GM13976 (cell line): Measurements from ENCODE around the gene KCNE5.
"Not testable (repeated sequence)": the region's sequence is repeated elsewhere in the genome, so short reads cannot be mapped to it uniquely, and the experiment has no call there.

Experiments used
- DNase-seq: peaks from one replicate; pipeline ENCODE4 v3.0.0; 2012; ENCODE audit warnings: low spot score
- in situ Hi-C: fragments of 300-500 bp; cut with MboI; formaldehyde crosslinking; loops from one replicate; pipeline ENCODE4 v1.12.0; 2022; ENCODE audit warnings: low sequenced_read_pairs, mixed read lengths, inconsistent platforms; ENCODE audit not compliant: unreplicated experiment
- TF ChIP-seq, protein P1 (sequence below): IDR thresholded peaks from 2 replicates; pipeline ENCODE4 v1.5.1; 2012; ENCODE audit warnings: borderline replicate concordance, mild to moderate bottlenecking; ENCODE audit not compliant: insufficient read depth; ENCODE audit errors: extremely low read depth, missing control alignments, control extremely low read depth

The KCNE5 gene

DNA sequence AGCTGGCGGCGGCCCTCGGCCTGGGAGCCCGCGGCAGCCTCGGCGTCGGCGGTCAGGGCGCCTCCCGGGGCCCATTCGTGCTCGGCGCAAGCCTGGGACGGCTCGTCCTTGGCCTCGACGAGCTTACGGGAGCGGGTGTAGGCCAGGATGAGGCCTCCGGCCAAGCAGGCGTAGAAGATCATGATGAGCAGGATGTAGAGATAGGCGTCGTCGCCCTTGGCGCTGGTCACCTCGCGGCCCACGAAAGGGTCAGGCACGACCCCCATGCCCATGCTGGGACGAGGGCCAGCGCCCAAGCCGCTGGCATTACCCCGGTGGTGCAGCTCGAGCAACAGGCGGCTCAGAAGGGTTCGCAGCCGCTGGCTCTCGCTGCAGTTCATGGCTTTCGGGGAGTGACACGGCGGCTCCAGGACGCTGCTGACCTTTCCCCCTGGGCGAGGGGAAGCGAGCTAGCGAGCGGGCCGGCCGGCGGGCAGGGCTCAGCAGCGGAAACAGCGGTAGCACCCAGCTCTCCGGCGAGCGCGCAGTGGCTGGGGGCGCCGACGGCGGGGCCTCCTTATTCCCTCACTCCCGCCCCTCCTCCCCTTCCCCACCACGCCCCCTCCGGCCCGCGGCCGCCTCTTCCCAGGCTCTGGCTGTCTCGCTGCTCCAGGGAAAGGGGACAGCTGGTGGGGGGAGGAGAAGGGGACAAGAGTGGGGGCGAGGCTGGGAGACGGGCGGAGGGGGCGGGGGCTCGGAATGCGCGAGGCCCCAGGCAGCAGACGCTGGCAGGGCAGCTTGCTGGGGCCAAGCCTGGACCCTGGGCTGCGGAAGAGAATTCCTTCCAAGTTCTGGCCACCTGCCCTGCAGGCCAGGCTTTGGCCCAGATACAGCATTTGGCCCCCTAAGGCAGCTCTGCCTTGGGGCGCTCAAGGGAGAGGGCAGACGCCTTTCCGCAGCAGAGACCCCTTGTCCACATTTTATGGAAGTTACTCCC lies at the start of gene KCNE5:
Gene KCNE5 (minus strand): TSS at position 532 of the 976 bp plus-strand sequence. CDS start 152 bp downstream, at position 380.
- in situ Hi-C loops = loop anchor here (10.0 kb wide), 1 partner anchor 140 kb away; the partner anchor contains the start of gene GUCY2F
- TF ChIP-seq, protein P1, sequence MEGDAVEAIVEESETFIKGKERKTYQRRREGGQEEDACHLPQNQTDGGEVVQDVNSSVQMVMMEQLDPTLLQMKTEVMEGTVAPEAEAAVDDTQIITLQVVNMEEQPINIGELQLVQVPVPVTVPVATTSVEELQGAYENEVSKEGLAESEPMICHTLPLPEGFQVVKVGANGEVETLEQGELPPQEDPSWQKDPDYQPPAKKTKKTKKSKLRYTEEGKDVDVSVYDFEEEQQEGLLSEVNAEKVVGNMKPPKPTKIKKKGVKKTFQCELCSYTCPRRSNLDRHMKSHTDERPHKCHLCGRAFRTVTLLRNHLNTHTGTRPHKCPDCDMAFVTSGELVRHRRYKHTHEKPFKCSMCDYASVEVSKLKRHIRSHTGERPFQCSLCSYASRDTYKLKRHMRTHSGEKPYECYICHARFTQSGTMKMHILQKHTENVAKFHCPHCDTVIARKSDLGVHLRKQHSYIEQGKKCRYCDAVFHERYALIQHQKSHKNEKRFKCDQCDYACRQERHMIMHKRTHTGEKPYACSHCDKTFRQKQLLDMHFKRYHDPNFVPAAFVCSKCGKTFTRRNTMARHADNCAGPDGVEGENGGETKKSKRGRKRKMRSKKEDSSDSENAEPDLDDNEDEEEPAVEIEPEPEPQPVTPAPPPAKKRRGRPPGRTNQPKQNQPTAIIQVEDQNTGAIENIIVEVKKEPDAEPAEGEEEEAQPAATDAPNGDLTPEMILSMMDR = no peak

GRCh38 chrX:109672239-109672638 lies 47.3 kb upstream of the KCNE5 start:
- TF ChIP-seq, protein P1 = no peak
- no peak for DNase-seq
- in situ Hi-C loops = no loop called here

More for the DNA sequence above, at the start of gene KCNE5:
- DNase-seq = no peak

GRCh38 chrX:109671170-109671569 lies 46.2 kb upstream of the KCNE5 start:
- DNase-seq, in situ Hi-C loops: not testable (repeated sequence)

- in situ Hi-C loops = no loop called here
- TF ChIP-seq, protein P1 = no peak
Measured at GRCh38 chrX:109667986-109668385, 43.0 kb upstream of the KCNE5 start.

DNA sequence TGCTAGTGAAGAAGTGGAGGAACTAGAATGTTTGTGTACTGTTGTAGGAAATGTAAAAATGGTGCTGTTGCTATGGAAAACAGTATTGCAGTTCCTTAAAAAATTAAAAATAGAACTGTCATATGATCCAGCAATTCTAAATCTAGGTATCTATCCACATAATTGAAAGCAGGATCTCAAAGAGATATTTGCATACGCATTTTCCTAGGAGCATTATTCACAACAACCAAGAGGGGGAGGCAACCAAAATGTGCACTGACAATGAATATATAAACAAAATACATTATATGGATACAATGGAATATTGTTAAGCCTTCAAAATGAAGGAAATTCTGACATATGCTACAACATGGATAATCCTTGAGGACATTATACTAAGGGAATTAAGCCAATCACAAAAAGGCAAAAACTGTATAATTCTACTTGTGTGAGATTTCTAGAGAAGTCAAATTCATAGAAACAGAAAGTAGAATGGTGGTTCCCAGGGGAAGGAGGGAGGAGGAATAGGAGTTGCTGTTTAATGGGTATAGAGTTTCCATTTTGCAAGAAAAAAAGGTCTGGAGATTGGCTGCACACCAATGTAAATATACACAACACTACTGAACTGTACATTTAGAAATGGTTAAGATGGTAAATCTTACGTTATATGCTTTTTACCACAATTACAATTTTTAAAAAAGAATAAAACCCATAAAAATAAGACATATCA lies 35.6 kb upstream of the KCNE5 start:
- DNase-seq = no peak
- TF ChIP-seq, protein P1 = no peak
- in situ Hi-C loops = no loop called here

More at GRCh38 chrX:109667986-109668385, 43.0 kb upstream of the KCNE5 start:
- DNase-seq = no peak

GRCh38 chrX:109658391-109658790 lies 33.4 kb upstream of the KCNE5 start:
- TF ChIP-seq, protein P1 = no peak
- in situ Hi-C loops = no loop called here
- no peak for DNase-seq

DNA sequence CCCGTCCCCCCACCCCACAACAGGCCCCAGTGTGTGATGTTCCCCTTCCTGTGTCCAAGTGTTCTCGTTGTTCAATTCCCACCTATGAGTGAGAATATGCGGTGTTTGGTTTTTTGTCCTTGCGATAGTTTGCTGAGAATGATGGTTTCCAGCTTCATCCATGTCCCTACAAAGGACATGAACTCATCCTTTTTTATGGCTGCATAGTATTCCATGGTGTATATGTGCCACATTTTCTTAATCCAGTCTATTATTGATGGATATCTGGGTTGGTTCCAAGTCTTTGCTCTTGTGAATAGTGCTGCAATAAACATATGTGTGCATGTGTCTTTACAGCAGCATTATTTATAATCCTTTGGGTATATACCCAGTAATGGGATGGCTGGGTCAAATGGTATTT lies 32.4 kb upstream of the KCNE5 start:
- DNase-seq, in situ Hi-C loops: not testable (repeated sequence)
